Heart left ventricle (tissue), 16 donors: Measurements from ENCODE around the gene CCDC50. TPM values are rescaled to one million over a fixed set of nuclear protein-coding genes. Genes with fewer than 3 reads are reported as not detected.

Experiments
- ATAC-seq, 4 donors: fragments of 200-7000 bp; cut with Tn5 transposase; one replicate each; pipeline ENCODE4 v1.9.1; 2020 to 2022; ENCODE audit warnings: moderate library complexity in 4 of 4, mild to moderate bottlenecking in 3 of 4, moderate number of reproducible peaks in 1 of 4
- DNase-seq, 5 donors: peaks; one replicate each; pipeline ENCODE4 v3.0.0-alpha.2; 2020
- H3K27ac ChIP-seq, 12 donors: fragments of 200-600 bp; sonication (generic) in 4 of 12; one replicate each; pipeline versions ENCODE4 v1.5.0 to v1.8.0; 2016 to 2022; ENCODE audit warnings: mild to moderate bottlenecking in 2 of 12
- H3K27me3 ChIP-seq, 9 donors: fragments of 200-600 bp; sonication (generic) in 2 of 9; one replicate each; pipeline versions ENCODE4 v1.5.1 to v1.8.0; 2016 to 2022; ENCODE audit warnings: mild to moderate bottlenecking in 3 of 9
- H3K36me3 ChIP-seq, 9 donors: fragments of 200-600 bp; sonication (generic) in 2 of 9; one replicate each; pipeline versions ENCODE4 v1.5.0 to v1.8.0; 2018 to 2022; ENCODE audit warnings: mild to moderate bottlenecking in 2 of 9
- H3K4me1 ChIP-seq, 12 donors: fragments of 200-600 bp; sonication (generic) in 4 of 12; one replicate each; pipeline versions ENCODE4 v1.5.0 to v1.8.0; 2016 to 2022; ENCODE audit warnings: mild to moderate bottlenecking in 3 of 12
- H3K4me3 ChIP-seq, 12 donors: fragments of 200-600 bp; sonication (generic) in 4 of 12; one replicate each; pipeline versions ENCODE4 v1.5.0 to v1.8.0; 2017 to 2022; ENCODE audit warnings: mild to moderate bottlenecking in 9 of 12, moderate library complexity in 4 of 12
- H3K9me3 ChIP-seq, 12 donors: fragments of 200-600 bp; sonication (generic) in 4 of 12; one replicate each; pipeline versions ENCODE4 v1.5.0 to v1.8.0; 2016 to 2022; ENCODE audit warnings: mild to moderate bottlenecking in 1 of 12
- POLR2A ChIP-seq, 2 donors: fragments of 450-650 bp; IDR thresholded peaks; one replicate each; pipeline ENCODE4 v1.6.1; 2017; ENCODE audit warnings: antibody characterized with exemption in 2 of 2, mild to moderate bottlenecking in 2 of 2, moderate library complexity in 2 of 2
- WGBS, 4 donors: extraction: QIAGEN DNeasy Blood & Tissue Kit in 2 of 4; methylation state at CpG; one replicate each; pipeline versions ENCODE4 v1.1.5 to v1.1.7; 2013 to 2018; 5-methylcytosine and 5-hydroxymethylcytosine counted together
- intact Hi-C, 10 donors: fragments of 100-400 bp; cut with DNase I; formaldehyde crosslinking; loops; one replicate each; pipeline versions ENCODE4 v1.11.1 to v1.14.2; 2022
- polyA plus RNA-seq, 2 donors: library from polyadenylated mRNA; stranded (reverse); fragments of 200-250 nt; gene quantifications; one replicate each; pipeline ENCODE4 v1.2.3, GENCODE V29; 2013
- total RNA-seq, 9 donors: library from RNA; depleted of rRNA in 2 of 9; stranded (reverse); fragments of >200 nt in 2 of 9; fragmentation: NEBNext Ultra II Directional in 3 of 9; extraction: Animal tissue kit (Norgen Biotek cat#: 25700) in 3 of 9; gene quantifications; one replicate each; pipeline versions ENCODE4 v1.1.0 to v1.2.4, GENCODE V29; 2016 to 2023
- TF ChIP-seq, protein P1 (sequence below), 12 donors: fragments of 200-600 bp; sonication (generic) in 4 of 12; IDR thresholded peaks; one replicate each; pipeline versions ENCODE4 v1.5.0 to v1.8.0; 2018 to 2022; ENCODE audit warnings: antibody characterized with exemption in 12 of 12, mild to moderate bottlenecking in 5 of 12
- donor health status: ischemic (EF 13 %, LVEDD 7.1; RV severe dilation, severe dysfunction).
- donor health status: healthy with polysubstance abuse.
- donor health status: DM: no; HTN: yes; CAD: no.
- donor health status: DM: no; HTN: no; CAD: no.
- donor health status: ischemic (EF 25% LVEDD 6.9; RV normal size, moderate dysfunction).
- donor health status: ischemic (EF 25% LVEDD 5.7; RV mildly dilated, moderate dysfunction).
- donor health status: healthy.
- donor health status: DM: yes; HTN: yes; CAD: no.
- donor health status: ischemic (EF 35%, LVEDD 5.7; RV mildly dilated, moderate dysfunction).
- donor health status: nonischemic (EF 11% LVEDD 7.7; RV severe dilation, severe dysfunction).
- donor health status: DM: yes; HTN: yes; CAD: no.
- donor health status: PGD.
- donor health status: ischemic (EF 29% LVEDD 5.4; RV normal size, mild dysfunction).
- donor health status: nonischemic (EF 23%, LVEDD 6.1; RV moderate dilation, normal function).

Gene CCDC50
- total and polyA plus RNA-seq, 11 donors: 16.1 to 75.7 (median 54.2) TPM

- H3K36me3 ChIP-seq: no peaks in the 10 kb centered on the region
- ATAC-seq (no peak), DNase-seq (no peak)
- WGBS, 4 donors: 95 to 98% (median 97%) methylated on average over 1 of the region's 1 CpG
- no peak overlapping the region for H3K4me3 ChIP-seq
- peaks cover 0 to 4% (median 0%) of the 10 kb centered on the region in 12 donors for H3K9me3 ChIP-seq
- no peaks in the 10 kb centered on the region for H3K27me3 ChIP-seq
- H3K27ac ChIP-seq: no peak overlapping the region
- TF ChIP-seq, protein P1, sequence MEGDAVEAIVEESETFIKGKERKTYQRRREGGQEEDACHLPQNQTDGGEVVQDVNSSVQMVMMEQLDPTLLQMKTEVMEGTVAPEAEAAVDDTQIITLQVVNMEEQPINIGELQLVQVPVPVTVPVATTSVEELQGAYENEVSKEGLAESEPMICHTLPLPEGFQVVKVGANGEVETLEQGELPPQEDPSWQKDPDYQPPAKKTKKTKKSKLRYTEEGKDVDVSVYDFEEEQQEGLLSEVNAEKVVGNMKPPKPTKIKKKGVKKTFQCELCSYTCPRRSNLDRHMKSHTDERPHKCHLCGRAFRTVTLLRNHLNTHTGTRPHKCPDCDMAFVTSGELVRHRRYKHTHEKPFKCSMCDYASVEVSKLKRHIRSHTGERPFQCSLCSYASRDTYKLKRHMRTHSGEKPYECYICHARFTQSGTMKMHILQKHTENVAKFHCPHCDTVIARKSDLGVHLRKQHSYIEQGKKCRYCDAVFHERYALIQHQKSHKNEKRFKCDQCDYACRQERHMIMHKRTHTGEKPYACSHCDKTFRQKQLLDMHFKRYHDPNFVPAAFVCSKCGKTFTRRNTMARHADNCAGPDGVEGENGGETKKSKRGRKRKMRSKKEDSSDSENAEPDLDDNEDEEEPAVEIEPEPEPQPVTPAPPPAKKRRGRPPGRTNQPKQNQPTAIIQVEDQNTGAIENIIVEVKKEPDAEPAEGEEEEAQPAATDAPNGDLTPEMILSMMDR (IDR thresholded peaks at IDR 0.05): no peak
- no peak for TF ChIP-seq POLR2A (IDR thresholded peaks at IDR 0.05)
- H3K4me1 ChIP-seq: no peaks in the 10 kb centered on the region
- intact Hi-C loops: loop anchor here in 1 of 10 donors (10.0 kb wide), 1 partner anchor 1017 kb away; no protein-coding TSS in a partner anchor
These were observed 99.0 kb downstream of the CCDC50 start for GRCh38 chr3:191428177-191428576.

- Histone ChIP-seq H3K4me1 (no peaks in the 10 kb centered on the region), H3K27me3 (no peaks in the 10 kb centered on the region), H3K27ac (no peak overlapping the region), H3K9me3 (peaks cover 0 to 4% (median 0%) of the 10 kb centered on the region in 12 donors), H3K36me3 (no peaks in the 10 kb centered on the region), H3K4me3 (no peak overlapping the region)
- no peak for TF ChIP-seq POLR2A (IDR thresholded peaks at IDR 0.05)
- TF ChIP-seq, protein P1 (IDR thresholded peaks at IDR 0.05): no peak
- ATAC-seq (no peak), DNase-seq (no peak)
- intact Hi-C loops: loop anchor here in 1 of 10 donors (10.0 kb wide), 1 partner anchor 695 kb away; no protein-coding TSS in a partner anchor
- WGBS, 4 donors: 39 to 52% (median 47%) methylated on average over 4 of the region's 4 CpGs
These were observed 100.9 kb downstream of the CCDC50 start for GRCh38 chr3:191430103-191430502.

DNA sequence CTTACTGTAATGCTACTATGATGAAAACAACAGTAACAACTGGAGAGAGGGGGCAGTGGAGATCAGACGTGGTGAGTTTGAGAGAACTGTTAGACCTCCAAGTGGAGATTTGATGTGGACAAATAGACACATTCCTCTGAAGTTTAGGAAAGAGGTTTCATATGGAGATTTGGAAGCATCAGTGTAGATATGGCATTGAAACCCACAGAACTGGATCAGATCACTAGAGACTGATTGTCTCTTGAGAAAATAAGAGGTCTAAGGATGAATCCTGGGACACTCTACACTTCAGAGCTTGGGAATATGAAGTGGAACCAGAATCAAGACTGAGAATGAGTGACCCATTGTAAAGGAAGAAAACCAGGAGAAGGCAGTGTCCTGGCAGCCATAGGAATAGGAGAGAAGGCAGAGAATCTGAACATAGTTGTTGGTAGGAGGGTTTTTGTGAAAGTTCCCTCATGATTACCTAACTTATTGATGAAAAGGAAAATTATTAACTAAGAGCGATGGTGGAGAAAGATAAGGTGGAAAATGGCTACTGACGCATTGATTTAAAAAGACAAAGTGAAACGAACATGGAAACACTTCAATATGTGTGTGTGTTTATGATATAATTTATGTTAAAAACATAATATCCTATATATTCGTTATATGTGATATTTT is 102.1 kb downstream of the CCDC50 start:
- Histone ChIP-seq H3K9me3 (peaks cover 0 to 4% (median 0%) of the 10 kb centered on the region in 12 donors), H3K4me3 (no peak overlapping the region), H3K27me3 (no peaks in the 10 kb centered on the region), H3K4me1 (no peaks in the 10 kb centered on the region), H3K27ac (no peak overlapping the region), H3K36me3 (no peaks in the 10 kb centered on the region)
- ATAC-seq: no peak
- WGBS, 4 donors: 75 to 91% (median 86%) methylated on average over 5 of the region's 5 CpGs
- TF ChIP-seq, protein P1 (IDR thresholded peaks at IDR 0.05): no peak
- TF ChIP-seq POLR2A (IDR thresholded peaks at IDR 0.05): no peak
- DNase-seq: no peak
- intact Hi-C loops: loop anchor here in 1 of 10 donors (10.0 kb wide), 1 partner anchor 694 kb away; no protein-coding TSS in a partner anchor

- Histone ChIP-seq H3K36me3 (no peaks in the 10 kb centered on the region), H3K27ac (no peak overlapping the region), H3K4me3 (no peak overlapping the region), H3K4me1 (no peaks in the 10 kb centered on the region), H3K27me3 (no peaks in the 10 kb centered on the region), H3K9me3 (peaks cover 0 to 4% (median 0%) of the 10 kb centered on the region in 12 donors)
- TF ChIP-seq POLR2A (IDR thresholded peaks at IDR 0.05): no peak
- TF ChIP-seq, protein P1 (IDR thresholded peaks at IDR 0.05): no peak
- ATAC-seq: no peak
- no peak for DNase-seq
- WGBS, 4 donors: 91 to 95% (median 94%) methylated on average over 5 of the region's 5 CpGs
- intact Hi-C loops: loop anchor here in 1 of 10 donors (10.0 kb wide), 1 partner anchor 693 kb away; no protein-coding TSS in a partner anchor
These were observed 103.0 kb downstream of the CCDC50 start for GRCh38 chr3:191432162-191432561.
